ENCODE measurements around the gene MARK3.

The MARK3 gene

GRCh38 chr14:103543721-103544387, 158.6 kb downstream of the MARK3 start:
- peak overlapping the region; percentile 91 for H3K4me2 ChIP-seq
- H3K9me3 ChIP-seq, result no peaks in the 10 kb centered on the region
- no peaks in the 10 kb centered on the region for H3K36me3 ChIP-seq
- H3K4me3 ChIP-seq, result no peak overlapping the region
- peak overlapping the region; percentile 72 for H3K9ac ChIP-seq
- TF ChIP-seq Cebpa-rat (IDR thresholded peaks at IDR 0.05), result no peak
- peak overlapping the region; percentile 87 for H3K27ac ChIP-seq
- H3K27me3 ChIP-seq, result no peaks in the 10 kb centered on the region
- H3K4me1 ChIP-seq, result peaks cover 100% of the 10 kb centered on the region
- H4K20me1 ChIP-seq, result peaks cover 8% of the 10 kb centered on the region; the same call in 1 of the 2 replicates

GRCh38 chr14:103544388-103545218, 159.4 kb downstream of the MARK3 start:
- Histone ChIP-seq H3K9ac (peak overlapping the region; percentile 72), H3K27ac (peak overlapping the region; percentile 87)

GRCh38 chr14:103545219-103545914, 160.2 kb downstream of the MARK3 start:
- H3K9ac ChIP-seq, result peak overlapping the region; percentile 57
- H3K4me1 ChIP-seq, result peaks cover 100% of the 10 kb centered on the region
- H3K27ac ChIP-seq, result peak overlapping the region; percentile 87
- H3K4me2 ChIP-seq, result peak overlapping the region; percentile 91
- TF ChIP-seq Cebpa-rat (IDR thresholded peaks at IDR 0.05), result no peak
- no peaks in the 10 kb centered on the region for H3K9me3 ChIP-seq
- H3K27me3 ChIP-seq, result no peaks in the 10 kb centered on the region
- no peak overlapping the region for H3K4me3 ChIP-seq
- no peaks in the 10 kb centered on the region for H3K36me3 ChIP-seq
- H4K20me1 ChIP-seq, result peaks cover 10% of the 10 kb centered on the region; the same call in 1 of the 2 replicates

More at GRCh38 chr14:103544388-103545218, 159.4 kb downstream of the MARK3 start:
- TF ChIP-seq Cebpa-rat (IDR thresholded peaks at IDR 0.05), result no peak
- Histone ChIP-seq H3K4me2 (peak overlapping the region; percentile 91), H4K20me1 (peaks cover 8% of the 10 kb centered on the region; the same call in 1 of the 2 replicates), H3K27me3 (no peaks in the 10 kb centered on the region), H3K4me1 (peaks cover 100% of the 10 kb centered on the region), H3K36me3 (no peaks in the 10 kb centered on the region), H3K9me3 (no peaks in the 10 kb centered on the region), H3K4me3 (no peak overlapping the region)

- Histone ChIP-seq H3K9ac (peak overlapping the region; percentile 57), H3K4me1 (peaks cover 100% of the 10 kb centered on the region), H3K4me3 (no peak overlapping the region), H3K27ac (peak overlapping the region; percentile 87), H3K36me3 (no peaks in the 10 kb centered on the region), H3K27me3 (no peaks in the 10 kb centered on the region), H3K9me3 (no peaks in the 10 kb centered on the region), H3K4me2 (peak overlapping the region; percentile 91), H4K20me1 (peaks cover 17% of the 10 kb centered on the region; the same call in 1 of the 2 replicates)
- no peak for TF ChIP-seq Cebpa-rat (IDR thresholded peaks at IDR 0.05)
These were observed 160.9 kb downstream of the MARK3 start for GRCh38 chr14:103545915-103546651.

- Histone ChIP-seq H3K4me1 (peaks cover 100% of the 10 kb centered on the region), H3K36me3 (no peaks in the 10 kb centered on the region), H3K27ac (no peak overlapping the region; the same call in 1 of the 2 replicates), H3K27me3 (no peaks in the 10 kb centered on the region), H3K4me3 (no peak overlapping the region), H3K4me2 (peak overlapping the region; percentile 91), H3K9me3 (no peaks in the 10 kb centered on the region), H3K9ac (no peak overlapping the region), H4K20me1 (peaks cover 17% of the 10 kb centered on the region; the same call in 1 of the 2 replicates)
- TF ChIP-seq Cebpa-rat (IDR thresholded peaks at IDR 0.05), result no peak
These were observed 161.6 kb downstream of the MARK3 start for GRCh38 chr14:103546652-103547454.

- Histone ChIP-seq H4K20me1 (peaks cover 22% of the 10 kb centered on the region), H3K4me1 (peaks cover 100% of the 10 kb centered on the region), H3K27me3 (no peaks in the 10 kb centered on the region), H3K9ac (no peak overlapping the region), H3K27ac (no peak overlapping the region; the same call in 1 of the 2 replicates), H3K36me3 (no peaks in the 10 kb centered on the region), H3K9me3 (no peaks in the 10 kb centered on the region), H3K4me2 (peak overlapping the region; percentile 91), H3K4me3 (no peak overlapping the region)
- TF ChIP-seq Cebpa-rat (IDR thresholded peaks at IDR 0.05), result no peak
These were observed 162.3 kb downstream of the MARK3 start for GRCh38 chr14:103547455-103547940.

- Histone ChIP-seq H4K20me1 (peaks cover 26% of the 10 kb centered on the region), H3K27ac (peak overlapping the region; percentile 90), H3K9me3 (no peaks in the 10 kb centered on the region), H3K4me1 (peaks cover 100% of the 10 kb centered on the region), H3K27me3 (no peaks in the 10 kb centered on the region), H3K4me3 (no peak overlapping the region), H3K9ac (no peak overlapping the region), H3K4me2 (peak overlapping the region; percentile 91), H3K36me3 (no peaks in the 10 kb centered on the region)
- TF ChIP-seq Cebpa-rat (IDR thresholded peaks at IDR 0.05), result no peak
These were observed 162.8 kb downstream of the MARK3 start for GRCh38 chr14:103547941-103548462.
